ENCODE measurements around the gene HSD11B1.

HSD11B1 gene

DNA sequence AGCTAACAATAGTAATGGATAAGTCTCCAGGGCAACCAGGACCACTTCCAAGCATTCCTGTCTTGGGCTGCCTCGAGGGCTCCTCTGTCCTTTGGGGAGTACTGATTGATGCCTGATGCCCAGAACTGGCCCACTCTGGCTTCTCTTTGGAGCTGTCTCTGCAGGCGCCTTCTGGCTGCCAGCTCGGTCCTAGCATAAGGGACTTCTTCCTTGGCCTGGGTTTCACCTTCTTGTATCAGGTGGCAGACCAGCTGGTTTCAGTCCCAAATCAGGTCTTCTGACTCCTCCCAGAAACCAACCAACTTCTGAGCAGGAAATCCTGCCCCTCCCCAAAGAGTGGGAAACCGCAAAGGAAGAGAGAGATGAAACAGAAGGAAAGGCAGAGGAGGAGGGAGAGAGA, 18.8 kb upstream of the HSD11B1 start:
- Histone ChIP-seq H3K4me2 (ENCODE audit: low read depth, low read length, poor library complexity, severe bottlenecking) (peak overlapping the region; percentile 36), H3K79me2 (ENCODE audit: insufficient read depth, low read length) (no peaks in the 10 kb centered on the region), H3F3A (ENCODE audit: low read depth) (no peaks in the 10 kb centered on the region), H3K9me2 (replicated peaks; ENCODE audit: low read depth, low read length) (no peaks in the 10 kb centered on the region), H3K9ac (ENCODE audit: low read depth, low read length, poor library complexity, severe bottlenecking) (no peak overlapping the region), H3K4me1 (ENCODE audit: insufficient read depth, low read length, poor library complexity, severe bottlenecking) (peaks cover 12% of the 10 kb centered on the region), H3K9me3 (ENCODE audit: insufficient read depth, low read depth, low read length) (no peaks in the 10 kb centered on the region), H3K27me3 (ENCODE audit: insufficient read depth, low read length, poor library complexity, severe bottlenecking) (peaks cover 7% of the 10 kb centered on the region), H3K36me3 (ENCODE audit: insufficient read depth, low read length) (no peaks in the 10 kb centered on the region), H2AFZ (ENCODE audit: low read length) (no peak overlapping the region), H3K4me3 (ENCODE audit: low read length, poor library complexity, severe bottlenecking) (no peak overlapping the region), H4K20me1 (ENCODE audit: insufficient read depth, low read length, poor library complexity, severe bottlenecking) (no peaks in the 10 kb centered on the region)
- TF ChIP-seq, protein P1, sequence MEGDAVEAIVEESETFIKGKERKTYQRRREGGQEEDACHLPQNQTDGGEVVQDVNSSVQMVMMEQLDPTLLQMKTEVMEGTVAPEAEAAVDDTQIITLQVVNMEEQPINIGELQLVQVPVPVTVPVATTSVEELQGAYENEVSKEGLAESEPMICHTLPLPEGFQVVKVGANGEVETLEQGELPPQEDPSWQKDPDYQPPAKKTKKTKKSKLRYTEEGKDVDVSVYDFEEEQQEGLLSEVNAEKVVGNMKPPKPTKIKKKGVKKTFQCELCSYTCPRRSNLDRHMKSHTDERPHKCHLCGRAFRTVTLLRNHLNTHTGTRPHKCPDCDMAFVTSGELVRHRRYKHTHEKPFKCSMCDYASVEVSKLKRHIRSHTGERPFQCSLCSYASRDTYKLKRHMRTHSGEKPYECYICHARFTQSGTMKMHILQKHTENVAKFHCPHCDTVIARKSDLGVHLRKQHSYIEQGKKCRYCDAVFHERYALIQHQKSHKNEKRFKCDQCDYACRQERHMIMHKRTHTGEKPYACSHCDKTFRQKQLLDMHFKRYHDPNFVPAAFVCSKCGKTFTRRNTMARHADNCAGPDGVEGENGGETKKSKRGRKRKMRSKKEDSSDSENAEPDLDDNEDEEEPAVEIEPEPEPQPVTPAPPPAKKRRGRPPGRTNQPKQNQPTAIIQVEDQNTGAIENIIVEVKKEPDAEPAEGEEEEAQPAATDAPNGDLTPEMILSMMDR (conservative IDR thresholded peaks at IDR 0.05; ENCODE audit: low read length) = no peak
- TF ChIP-seq EZH2phosphoT487 (IDR thresholded peaks at IDR 0.05; ENCODE audit: borderline replicate concordance) = no peak

DNA sequence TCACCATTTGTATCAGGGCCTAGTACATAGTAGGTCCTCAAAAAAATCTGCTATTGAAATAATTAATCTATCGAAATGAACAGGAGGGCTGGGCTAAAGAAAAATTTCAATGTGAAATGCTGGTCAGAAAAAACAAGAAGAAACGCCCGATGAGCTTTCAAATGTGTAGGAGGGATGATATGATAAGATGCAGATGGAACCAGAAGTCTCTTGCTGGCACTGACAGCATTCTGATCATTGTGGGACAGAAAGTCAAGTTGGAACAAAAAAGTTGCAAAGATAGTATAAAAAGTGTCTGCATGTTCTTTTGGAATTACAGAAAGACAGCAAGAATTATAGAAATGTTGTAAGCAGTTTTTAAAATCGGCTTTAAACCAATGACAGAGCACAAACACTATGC, 18.3 kb upstream of the HSD11B1 start:
- Histone ChIP-seq H4K20me1 (ENCODE audit: insufficient read depth, low read length, poor library complexity, severe bottlenecking) (no peaks in the 10 kb centered on the region), H3K4me2 (ENCODE audit: low read depth, low read length, poor library complexity, severe bottlenecking) (peak overlapping the region; percentile 36), H3F3A (ENCODE audit: low read depth) (no peaks in the 10 kb centered on the region), H3K79me2 (ENCODE audit: insufficient read depth, low read length) (no peaks in the 10 kb centered on the region), H3K4me1 (ENCODE audit: insufficient read depth, low read length, poor library complexity, severe bottlenecking) (peaks cover 12% of the 10 kb centered on the region), H3K36me3 (ENCODE audit: insufficient read depth, low read length) (no peaks in the 10 kb centered on the region), H3K9ac (ENCODE audit: low read depth, low read length, poor library complexity, severe bottlenecking) (no peak overlapping the region), H3K9me3 (ENCODE audit: insufficient read depth, low read depth, low read length) (no peaks in the 10 kb centered on the region), H3K9me2 (replicated peaks; ENCODE audit: low read depth, low read length) (no peaks in the 10 kb centered on the region), H3K27me3 (ENCODE audit: insufficient read depth, low read length, poor library complexity, severe bottlenecking) (peaks cover 7% of the 10 kb centered on the region), H2AFZ (ENCODE audit: low read length) (no peak overlapping the region), H3K4me3 (ENCODE audit: low read length, poor library complexity, severe bottlenecking) (no peak overlapping the region)
- TF ChIP-seq, protein P1 (conservative IDR thresholded peaks at IDR 0.05; ENCODE audit: low read length) = no peak
- TF ChIP-seq EZH2phosphoT487 (IDR thresholded peaks at IDR 0.05; ENCODE audit: borderline replicate concordance) = no peak

GRCh38 chr1:209688746-209689234, 15.9 kb upstream of the HSD11B1 start:
- Histone ChIP-seq H3K9ac (ENCODE audit: low read depth, low read length, poor library complexity, severe bottlenecking) (no peak overlapping the region), H2AFZ (ENCODE audit: low read length) (no peak overlapping the region), H3F3A (ENCODE audit: low read depth) (no peaks in the 10 kb centered on the region), H4K20me1 (ENCODE audit: insufficient read depth, low read length, poor library complexity, severe bottlenecking) (no peaks in the 10 kb centered on the region), H3K79me2 (ENCODE audit: insufficient read depth, low read length) (no peaks in the 10 kb centered on the region), H3K27me3 (ENCODE audit: insufficient read depth, low read length, poor library complexity, severe bottlenecking) (peaks cover 3% of the 10 kb centered on the region), H3K9me3 (ENCODE audit: insufficient read depth, low read depth, low read length) (no peaks in the 10 kb centered on the region), H3K36me3 (ENCODE audit: insufficient read depth, low read length) (no peaks in the 10 kb centered on the region), H3K4me2 (ENCODE audit: low read depth, low read length, poor library complexity, severe bottlenecking) (no peak overlapping the region), H3K9me2 (replicated peaks; ENCODE audit: low read depth, low read length) (no peaks in the 10 kb centered on the region), H3K4me3 (ENCODE audit: low read length, poor library complexity, severe bottlenecking) (no peak overlapping the region), H3K4me1 (ENCODE audit: insufficient read depth, low read length, poor library complexity, severe bottlenecking) (peaks cover 15% of the 10 kb centered on the region)
- TF ChIP-seq EZH2phosphoT487 (IDR thresholded peaks at IDR 0.05; ENCODE audit: borderline replicate concordance) = no peak

DNA sequence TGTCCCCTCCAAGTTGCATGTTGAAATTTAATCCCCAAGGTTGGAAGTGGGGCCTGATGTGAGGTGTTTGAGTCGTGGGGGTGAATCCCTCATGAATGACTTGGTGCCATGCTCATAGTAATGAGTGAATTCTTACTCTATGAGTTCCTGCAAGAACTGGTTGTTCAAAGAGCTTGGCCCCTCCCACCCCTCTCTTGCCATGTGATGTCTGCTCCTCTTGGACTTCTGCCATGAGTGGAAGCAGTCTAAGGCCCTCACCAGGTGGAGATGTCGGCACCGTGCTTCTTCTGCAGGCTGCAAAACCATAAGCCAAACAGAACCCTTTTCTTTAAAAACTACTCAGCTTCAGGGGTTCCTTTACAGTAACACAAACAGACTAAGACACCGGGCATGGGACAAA, 15.2 kb upstream of the HSD11B1 start:
- H3K9me2 ChIP-seq (replicated peaks; ENCODE audit: low read depth, low read length) = no peaks in the 10 kb centered on the region
- no peak overlapping the region for H2AFZ ChIP-seq (ENCODE audit: low read length)
- H3K36me3 ChIP-seq (ENCODE audit: insufficient read depth, low read length) = no peaks in the 10 kb centered on the region
- no peaks in the 10 kb centered on the region for H3K79me2 ChIP-seq (ENCODE audit: insufficient read depth, low read length)
- H3K27me3 ChIP-seq (ENCODE audit: insufficient read depth, low read length, poor library complexity, severe bottlenecking) = no peaks in the 10 kb centered on the region
- no peak overlapping the region for H3K4me3 ChIP-seq (ENCODE audit: low read length, poor library complexity, severe bottlenecking)
- H4K20me1 ChIP-seq (ENCODE audit: insufficient read depth, low read length, poor library complexity, severe bottlenecking) = no peaks in the 10 kb centered on the region
- no peak overlapping the region for H3K9ac ChIP-seq (ENCODE audit: low read depth, low read length, poor library complexity, severe bottlenecking)
- no peaks in the 10 kb centered on the region for H3F3A ChIP-seq (ENCODE audit: low read depth)
- H3K4me2 ChIP-seq (ENCODE audit: low read depth, low read length, poor library complexity, severe bottlenecking) = no peak overlapping the region
- H3K9me3 ChIP-seq (ENCODE audit: insufficient read depth, low read depth, low read length) = no peaks in the 10 kb centered on the region
- TF ChIP-seq, protein P1 (conservative IDR thresholded peaks at IDR 0.05; ENCODE audit: low read length) = no peak
- TF ChIP-seq EZH2phosphoT487 (IDR thresholded peaks at IDR 0.05; ENCODE audit: borderline replicate concordance) = no peak
- H3K4me1 ChIP-seq (ENCODE audit: insufficient read depth, low read length, poor library complexity, severe bottlenecking) = peaks cover 15% of the 10 kb centered on the region

Data from Loucy (cell line).